Esophagus muscularis mucosa (tissue), 3 donors: ENCODE data around the gene CNTNAP3B.
"Not testable (repeated sequence)": the region's sequence is repeated elsewhere in the genome, so short reads cannot be mapped to it uniquely, and the experiment has no call there.

Experiments used
- POLR2A ChIP-seq: fragments of 450-650 bp; IDR thresholded peaks from one replicate; pipeline ENCODE4 v1.6.1; 2017; ENCODE audit warnings: antibody characterized with exemption, moderate library complexity, mild to moderate bottlenecking, low read depth
- TF ChIP-seq, protein P1 (sequence below), 3 experiments: fragments of 200-600 bp in 2 of 3; fragments of 450-650 bp in 1 of 3; sonication (generic) in 2 of 3; IDR thresholded peaks; one replicate each; pipeline ENCODE4 v1.5.1; 2017 to 2019; ENCODE audit warnings: antibody characterized with exemption in 3 of 3, mild to moderate bottlenecking in 2 of 3, moderate library complexity in 1 of 3

DNA sequence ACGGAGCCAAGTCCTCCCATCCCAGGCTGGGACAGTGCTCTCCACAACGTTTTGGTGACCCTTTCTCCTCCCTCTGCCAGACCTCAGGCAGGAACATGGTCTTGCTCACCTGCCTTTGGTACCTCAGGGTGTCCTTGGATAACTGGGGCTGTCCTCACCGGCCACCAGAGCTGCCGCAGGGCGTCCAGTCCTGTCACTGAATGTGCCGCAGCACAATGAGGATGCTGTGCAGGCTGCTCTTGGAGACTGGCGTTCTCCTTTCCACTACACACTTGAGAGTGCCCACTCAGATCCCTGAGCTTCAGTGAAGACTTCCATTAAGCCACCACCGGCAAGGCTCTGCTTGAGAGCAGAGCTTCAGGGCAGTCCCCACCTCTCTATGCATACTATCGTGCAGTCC lies 33.3 kb downstream of the CNTNAP3B start:
- not testable (repeated sequence) for TF ChIP-seq POLR2A
- TF ChIP-seq, protein P1, sequence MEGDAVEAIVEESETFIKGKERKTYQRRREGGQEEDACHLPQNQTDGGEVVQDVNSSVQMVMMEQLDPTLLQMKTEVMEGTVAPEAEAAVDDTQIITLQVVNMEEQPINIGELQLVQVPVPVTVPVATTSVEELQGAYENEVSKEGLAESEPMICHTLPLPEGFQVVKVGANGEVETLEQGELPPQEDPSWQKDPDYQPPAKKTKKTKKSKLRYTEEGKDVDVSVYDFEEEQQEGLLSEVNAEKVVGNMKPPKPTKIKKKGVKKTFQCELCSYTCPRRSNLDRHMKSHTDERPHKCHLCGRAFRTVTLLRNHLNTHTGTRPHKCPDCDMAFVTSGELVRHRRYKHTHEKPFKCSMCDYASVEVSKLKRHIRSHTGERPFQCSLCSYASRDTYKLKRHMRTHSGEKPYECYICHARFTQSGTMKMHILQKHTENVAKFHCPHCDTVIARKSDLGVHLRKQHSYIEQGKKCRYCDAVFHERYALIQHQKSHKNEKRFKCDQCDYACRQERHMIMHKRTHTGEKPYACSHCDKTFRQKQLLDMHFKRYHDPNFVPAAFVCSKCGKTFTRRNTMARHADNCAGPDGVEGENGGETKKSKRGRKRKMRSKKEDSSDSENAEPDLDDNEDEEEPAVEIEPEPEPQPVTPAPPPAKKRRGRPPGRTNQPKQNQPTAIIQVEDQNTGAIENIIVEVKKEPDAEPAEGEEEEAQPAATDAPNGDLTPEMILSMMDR (IDR thresholded peaks at IDR 0.05) = not testable (repeated sequence)
